WTC11 (cell line): ENCODE data around the gene ADAMTSL5.

Source experiments
- CREB1 ChIP-seq: sonication (generic); formaldehyde crosslinking; IDR thresholded peaks from 2 replicates; pipeline ENCODE4 v1.8.0; 2023; ENCODE audit warnings: mild to moderate bottlenecking, missing genetic modification reagents
- ELF4 ChIP-seq: sonication (generic); formaldehyde crosslinking; IDR thresholded peaks from 2 replicates; pipeline ENCODE4 v1.8.1; 2022; ENCODE audit warnings: low read depth, mild to moderate bottlenecking, moderate library complexity, missing genetic modification reagents
- ESRRA ChIP-seq: sonication (generic); formaldehyde crosslinking; IDR thresholded peaks from 2 replicates; pipeline ENCODE4 v1.8.1; 2022; ENCODE audit warnings: mild to moderate bottlenecking, missing genetic modification reagents, borderline replicate concordance
- NR2C2 ChIP-seq: sonication (generic); formaldehyde crosslinking; IDR thresholded peaks from 2 replicates; pipeline ENCODE4 v1.8.0; 2022; ENCODE audit warnings: mild to moderate bottlenecking, missing genetic modification reagents
- NR3C1 ChIP-seq: sonication (generic); formaldehyde crosslinking; conservative IDR thresholded peaks from 2 replicates; pipeline ENCODE4 v1.8.1; 2023; ENCODE audit warnings: low read depth, mild to moderate bottlenecking, missing genetic modification reagents
- TEAD1 ChIP-seq: sonication (generic); formaldehyde crosslinking; IDR thresholded peaks from 2 replicates; pipeline ENCODE4 v1.8.0; 2022; ENCODE audit warnings: mild to moderate bottlenecking, missing genetic modification reagents
- ZNF232 ChIP-seq: sonication (generic); formaldehyde crosslinking; IDR thresholded peaks from 2 replicates; pipeline ENCODE4 v1.8.0; 2022; ENCODE audit warnings: mild to moderate bottlenecking, missing genetic modification reagents
- ZNF416 ChIP-seq: fragments of 250-450 bp; sonication (Bioruptor Pico); IDR thresholded peaks from 2 replicates; pipeline ENCODE4 v1.9.0; 2021; ENCODE audit warnings: mild to moderate bottlenecking, inconsistent platforms
- TF ChIP-seq, protein P1 (sequence below): fragments of 200-600 bp; IDR thresholded peaks from 2 replicates; pipeline ENCODE4 v1.8.0; 2022; ENCODE audit warnings: antibody characterized with exemption
- TF ChIP-seq, protein P2 (sequence below): sonication (generic); formaldehyde crosslinking; conservative IDR thresholded peaks from 2 replicates; pipeline ENCODE4 v1.8.1; 2022; ENCODE audit warnings: mild to moderate bottlenecking, missing genetic modification reagents

DNA sequence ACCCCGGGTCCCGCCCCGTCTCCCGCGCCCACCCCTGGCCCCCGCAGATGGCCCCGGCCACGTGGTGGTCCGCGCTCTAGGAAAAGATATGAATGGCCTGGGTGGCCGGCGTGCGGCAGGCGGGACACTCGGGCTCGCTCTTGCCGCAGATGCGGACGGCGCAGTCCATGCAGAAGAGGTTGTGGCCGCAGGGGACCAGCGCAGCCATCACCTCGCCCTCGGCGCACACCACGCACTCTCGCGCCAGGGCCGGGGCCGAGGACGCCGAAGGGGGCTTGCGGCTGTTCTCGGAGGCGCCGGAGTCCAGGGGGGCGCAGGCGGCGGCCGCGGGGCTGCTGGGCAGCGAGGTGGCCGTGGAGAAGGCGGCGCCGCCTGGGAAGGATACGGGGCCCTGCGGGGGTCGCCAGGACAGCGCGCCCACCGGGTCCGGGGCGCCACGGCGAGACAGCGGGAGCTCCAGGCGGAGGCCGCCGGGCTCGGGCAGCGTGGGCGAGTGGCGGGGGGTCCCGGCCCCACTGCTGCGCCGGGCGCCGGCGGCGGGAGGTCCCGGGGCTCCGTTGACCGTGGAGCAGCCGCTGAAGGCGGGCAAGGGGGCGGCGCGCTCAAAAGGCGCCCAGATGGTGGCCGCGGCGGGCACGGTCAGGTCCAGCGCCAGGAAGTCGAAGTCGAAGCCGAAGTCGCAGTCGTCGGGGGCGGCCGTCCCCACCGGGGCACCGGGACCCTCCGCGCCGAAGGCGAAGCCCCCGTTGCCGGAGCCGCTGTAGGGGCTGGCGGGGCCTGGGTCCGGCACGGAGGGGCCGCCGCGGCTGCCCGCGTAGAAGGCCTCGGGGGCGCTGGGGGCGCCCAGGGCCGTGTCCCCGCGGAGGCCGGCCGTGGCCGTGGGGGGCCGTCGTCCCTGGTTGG lies 42.9 kb upstream of the ADAMTSL5 start:
- TF ChIP-seq CREB1 (CRISPR knock-in tag): no peak
- no peak for TF ChIP-seq ESRRA (CRISPR knock-in tag)
- no peak for TF ChIP-seq TEAD1 (CRISPR knock-in tag)
- TF ChIP-seq, protein P1, sequence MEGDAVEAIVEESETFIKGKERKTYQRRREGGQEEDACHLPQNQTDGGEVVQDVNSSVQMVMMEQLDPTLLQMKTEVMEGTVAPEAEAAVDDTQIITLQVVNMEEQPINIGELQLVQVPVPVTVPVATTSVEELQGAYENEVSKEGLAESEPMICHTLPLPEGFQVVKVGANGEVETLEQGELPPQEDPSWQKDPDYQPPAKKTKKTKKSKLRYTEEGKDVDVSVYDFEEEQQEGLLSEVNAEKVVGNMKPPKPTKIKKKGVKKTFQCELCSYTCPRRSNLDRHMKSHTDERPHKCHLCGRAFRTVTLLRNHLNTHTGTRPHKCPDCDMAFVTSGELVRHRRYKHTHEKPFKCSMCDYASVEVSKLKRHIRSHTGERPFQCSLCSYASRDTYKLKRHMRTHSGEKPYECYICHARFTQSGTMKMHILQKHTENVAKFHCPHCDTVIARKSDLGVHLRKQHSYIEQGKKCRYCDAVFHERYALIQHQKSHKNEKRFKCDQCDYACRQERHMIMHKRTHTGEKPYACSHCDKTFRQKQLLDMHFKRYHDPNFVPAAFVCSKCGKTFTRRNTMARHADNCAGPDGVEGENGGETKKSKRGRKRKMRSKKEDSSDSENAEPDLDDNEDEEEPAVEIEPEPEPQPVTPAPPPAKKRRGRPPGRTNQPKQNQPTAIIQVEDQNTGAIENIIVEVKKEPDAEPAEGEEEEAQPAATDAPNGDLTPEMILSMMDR: no peak
- TF ChIP-seq ZNF416 (CRISPR knock-in tag): no peak
- no peak for TF ChIP-seq NR3C1 (CRISPR knock-in tag)
- TF ChIP-seq, protein P2, sequence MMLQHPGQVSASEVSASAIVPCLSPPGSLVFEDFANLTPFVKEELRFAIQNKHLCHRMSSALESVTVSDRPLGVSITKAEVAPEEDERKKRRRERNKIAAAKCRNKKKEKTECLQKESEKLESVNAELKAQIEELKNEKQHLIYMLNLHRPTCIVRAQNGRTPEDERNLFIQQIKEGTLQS (CRISPR knock-in tag): no peak
- TF ChIP-seq ELF4 (CRISPR knock-in tag): no peak
- no peak for TF ChIP-seq NR2C2 (CRISPR knock-in tag)
- no peak for TF ChIP-seq ZNF232 (CRISPR knock-in tag)
